ENCODE data around the gene CHRDL1.
A peak's percentile ranks its signal among the peaks of the same experiment; 100 is the strongest.
"Not testable (repeated sequence)": the region's sequence is repeated elsewhere in the genome, so short reads cannot be mapped to it uniquely, and the experiment has no call there.

The CHRDL1 gene

GRCh38 chrX:110741213-110741796, 54.3 kb downstream of the CHRDL1 start:
- DNase-seq: no peak

- no peak for DNase-seq
Observed at GRCh38 chrX:110734894-110735541, 60.6 kb downstream of the CHRDL1 start.

DNA sequence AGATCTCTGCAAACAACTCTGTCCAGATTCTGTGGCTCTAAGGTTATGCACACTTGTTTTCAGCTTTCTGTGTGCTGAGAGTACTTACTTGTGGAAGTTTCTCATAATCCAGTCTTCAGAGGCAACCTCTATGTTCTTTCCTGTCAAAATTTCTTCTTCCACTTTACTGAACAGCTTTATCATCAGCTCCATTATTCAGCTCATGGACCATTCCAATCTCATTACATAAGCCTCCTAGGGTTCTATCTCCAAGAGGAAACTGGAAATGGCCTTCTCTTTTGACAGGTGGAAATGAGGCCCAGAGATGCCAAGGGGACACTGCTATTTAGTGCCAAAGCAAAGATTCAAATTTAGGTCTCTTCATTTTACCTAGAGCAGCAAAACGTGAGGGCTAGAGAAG, 61.3 kb downstream of the CHRDL1 start:
- DNase-seq: no peak

DNA sequence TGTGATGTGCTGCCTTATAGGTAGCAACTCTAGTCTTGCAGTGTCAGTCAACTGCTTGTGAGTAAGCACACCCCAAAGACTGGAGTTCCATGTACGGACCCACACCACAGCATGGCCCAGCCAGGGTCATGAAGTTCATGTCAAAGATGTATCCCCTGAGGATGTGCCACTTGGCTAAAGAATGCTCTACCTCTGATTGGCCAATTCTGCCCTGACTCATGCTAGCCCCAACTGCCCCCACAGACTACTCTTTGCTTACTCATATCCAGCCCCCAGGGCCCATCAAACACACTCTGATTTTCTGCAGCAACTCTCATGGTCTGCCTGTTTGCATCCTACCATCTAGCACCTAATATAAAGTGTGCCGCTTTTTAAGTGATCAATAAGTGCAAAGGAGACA, 62.5 kb downstream of the CHRDL1 start:
- DNase-seq: no peak

DNA sequence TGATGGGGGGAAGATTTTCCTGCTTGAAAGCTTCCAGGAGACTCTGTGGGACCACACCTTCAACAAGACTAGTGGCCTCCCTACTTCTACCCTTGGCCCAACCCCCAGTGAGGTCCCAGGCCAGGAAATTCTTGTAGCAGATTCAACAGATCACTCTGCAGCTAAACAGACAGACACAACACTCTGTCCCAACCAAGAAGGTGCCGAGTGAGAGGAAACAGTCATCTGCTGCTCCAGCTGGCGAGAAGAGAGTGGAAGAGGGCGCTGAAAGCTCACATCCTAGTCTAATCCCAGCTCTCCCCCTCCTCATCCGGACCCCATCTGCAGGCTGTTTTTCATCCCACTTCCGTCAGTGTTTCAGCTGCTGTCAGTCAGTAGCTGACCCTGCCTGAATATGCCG, 63.4 kb downstream of the CHRDL1 start:
- DNase-seq: no peak

DNA sequence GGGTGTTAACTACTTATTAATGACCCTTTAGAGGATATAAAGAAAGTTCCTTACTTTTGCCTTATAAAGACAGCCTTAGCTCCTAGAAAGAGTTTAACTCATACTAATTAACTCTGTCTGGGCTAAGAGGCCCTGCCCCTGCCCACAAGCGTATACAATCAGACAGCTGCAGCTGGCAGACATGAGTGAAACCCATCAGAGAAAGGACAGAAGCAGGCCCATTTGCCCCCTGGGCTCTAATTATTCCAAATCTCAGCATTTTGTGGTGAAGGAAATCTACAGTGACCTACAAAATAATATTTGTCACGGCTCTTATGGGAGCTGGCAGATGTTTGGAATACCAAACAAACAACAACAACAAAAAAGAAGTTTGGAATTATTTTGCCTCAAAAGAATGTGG, 71.8 kb downstream of the CHRDL1 start:
- no peak for DNase-seq

DNA sequence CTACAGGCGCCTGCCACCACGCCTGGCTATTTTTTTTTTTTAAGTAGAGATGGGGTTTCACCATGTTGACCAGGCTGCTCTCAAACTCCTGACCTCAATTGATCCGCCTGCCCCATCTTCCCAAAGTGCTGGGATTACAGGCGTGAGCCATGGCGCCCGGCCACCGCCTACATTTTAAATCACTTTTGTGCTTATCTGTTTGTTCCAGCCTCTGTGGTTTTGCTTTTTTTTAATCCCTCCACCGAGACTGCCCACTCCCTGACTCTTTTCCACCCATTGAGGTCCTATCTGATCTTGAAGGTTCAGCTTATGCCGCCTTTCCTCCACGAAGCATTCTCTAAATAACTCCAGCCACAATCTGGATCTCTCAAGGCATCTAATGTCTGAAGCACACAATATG, 73.5 kb downstream of the CHRDL1 start:
- DNase-seq: no peak

GRCh38 chrX:110713666-110714065, 82.0 kb downstream of the CHRDL1 start:
- DNase-seq: no peak

- DNase-seq: no peak
Observed at GRCh38 chrX:110706446-110706845, 89.2 kb downstream of the CHRDL1 start.

- DNase-seq: peak in 1 of 2 experiments; percentile 12
Observed at GRCh38 chrX:110703641-110704040, 92.0 kb downstream of the CHRDL1 start.

DNA sequence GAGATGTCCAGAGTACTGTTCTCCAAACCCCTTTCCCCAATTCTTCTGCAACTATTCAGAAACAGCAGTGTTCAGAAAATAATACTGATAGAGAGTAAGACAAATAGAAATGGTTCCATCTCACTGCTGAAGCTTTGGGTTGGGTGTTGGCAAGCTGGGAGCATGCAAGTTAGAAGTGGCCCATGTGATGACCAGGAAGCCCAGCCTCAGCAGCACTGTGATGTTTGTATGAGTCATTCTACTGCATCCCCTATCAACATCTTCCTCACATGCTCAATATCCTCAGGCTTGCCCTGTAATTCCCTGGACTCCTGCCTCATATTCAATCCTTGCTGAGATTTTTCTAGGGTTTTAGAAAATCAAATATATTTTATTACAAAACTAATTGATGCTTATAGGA, 96.5 kb downstream of the CHRDL1 start:
- no peak for DNase-seq

DNA sequence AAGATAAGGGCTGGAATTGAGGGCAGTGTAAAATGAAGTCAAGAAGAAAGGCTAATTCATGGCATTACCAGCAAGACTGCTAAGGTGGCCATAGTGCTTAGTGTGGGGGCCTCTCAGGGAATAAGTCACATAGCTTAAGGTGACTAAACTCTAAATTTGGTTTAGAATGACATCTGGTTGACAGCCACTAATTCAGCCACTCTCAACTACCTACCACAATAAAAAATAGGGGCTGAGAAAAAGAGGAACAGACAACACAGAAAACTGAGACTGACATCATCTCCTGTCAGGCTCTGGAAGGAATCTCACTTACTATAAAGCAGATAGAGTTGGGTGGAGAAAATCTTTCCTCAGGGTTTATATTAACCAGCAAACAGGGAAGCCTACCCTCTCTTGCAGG, 96.9 kb downstream of the CHRDL1 start:
- no peak for DNase-seq

GRCh38 chrX:110692866-110693265, 102.8 kb downstream of the CHRDL1 start:
- no peak for DNase-seq

GRCh38 chrX:110691446-110691845, 104.2 kb downstream of the CHRDL1 start:
- no peak for DNase-seq

DNA sequence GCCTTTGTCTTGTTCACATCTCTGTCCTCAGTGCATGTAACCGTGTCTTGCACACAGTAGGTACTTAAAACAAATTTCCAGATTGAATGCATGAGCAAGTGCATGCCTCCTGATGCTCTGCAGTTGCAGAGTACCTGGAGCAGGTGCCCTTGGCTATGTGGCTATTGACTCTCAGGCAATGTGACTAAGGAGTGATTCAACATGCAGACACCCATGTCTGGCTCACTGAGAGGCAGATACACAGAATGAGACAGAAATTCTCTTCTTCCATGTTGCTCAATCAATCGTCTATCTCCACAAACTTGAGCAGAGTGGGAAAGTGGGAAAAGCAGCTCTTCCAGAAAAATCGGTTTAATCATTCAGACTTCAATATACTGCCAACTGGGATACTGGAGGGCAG, 111.0 kb downstream of the CHRDL1 start:
- DNase-seq: no peak

- DNase-seq: no peak
Observed at GRCh38 chrX:110683925-110684324, 111.7 kb downstream of the CHRDL1 start.

GRCh38 chrX:110678591-110678990, 117.0 kb downstream of the CHRDL1 start:
- DNase-seq: no peak

DNA sequence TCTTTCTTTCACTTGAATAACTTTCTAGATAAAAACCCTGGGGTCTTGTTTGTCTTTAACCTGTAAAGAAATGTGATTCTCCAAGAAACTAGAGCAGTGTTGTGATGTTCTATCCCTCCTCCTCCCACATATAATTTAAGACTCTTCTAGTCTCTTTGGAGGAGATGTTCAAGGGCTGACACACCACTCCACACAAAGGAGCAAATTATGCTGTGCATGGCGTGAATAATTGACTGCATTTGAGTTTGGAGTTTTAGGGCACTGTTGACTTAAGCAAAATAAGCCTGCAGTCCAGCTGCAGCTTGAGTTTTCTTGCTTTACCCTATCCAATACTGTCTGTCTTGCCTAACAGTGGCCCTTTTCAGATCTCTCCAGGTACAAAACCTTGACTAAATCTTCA, 119.7 kb downstream of the CHRDL1 start:
- peak in 1 of 2 experiments; percentile 23 for DNase-seq

DNA sequence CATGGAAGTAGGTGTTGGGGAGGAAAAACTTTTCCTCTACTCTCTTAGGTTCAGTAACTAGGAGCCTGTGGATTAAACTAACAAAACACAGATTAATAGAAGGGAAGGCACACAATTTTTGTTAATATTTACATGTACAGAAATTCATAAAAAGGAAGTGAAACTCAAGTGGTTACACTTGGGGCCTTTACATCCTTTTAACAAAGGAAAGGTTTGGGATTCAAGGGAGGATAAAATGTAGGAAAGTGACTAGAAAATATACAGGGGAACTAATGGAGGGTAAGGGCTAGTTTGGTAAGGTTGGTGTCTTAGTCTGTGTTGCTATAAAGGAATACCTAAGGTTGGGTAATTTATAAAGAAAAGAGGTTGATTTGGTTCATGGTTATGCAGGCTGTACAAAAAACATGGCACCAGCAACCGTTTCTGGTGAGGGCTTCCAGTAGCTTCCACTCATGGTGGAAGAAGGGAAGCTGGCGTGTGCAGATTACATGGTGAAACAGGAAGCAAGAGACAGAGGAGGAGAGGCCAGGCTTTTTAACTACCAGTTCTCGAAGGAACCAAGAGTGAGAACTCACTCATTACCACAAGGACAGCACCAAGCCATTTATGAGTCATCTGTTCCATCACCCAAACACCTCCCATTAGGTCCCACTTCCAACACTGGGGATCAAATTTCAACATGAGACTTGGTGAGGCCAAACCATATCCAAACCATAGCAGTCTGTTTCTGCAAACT, 124.4 kb downstream of the CHRDL1 start:
- no peak for DNase-seq

- DNase-seq: no peak
Observed at GRCh38 chrX:110669572-110669971, 126.0 kb downstream of the CHRDL1 start.

DNA sequence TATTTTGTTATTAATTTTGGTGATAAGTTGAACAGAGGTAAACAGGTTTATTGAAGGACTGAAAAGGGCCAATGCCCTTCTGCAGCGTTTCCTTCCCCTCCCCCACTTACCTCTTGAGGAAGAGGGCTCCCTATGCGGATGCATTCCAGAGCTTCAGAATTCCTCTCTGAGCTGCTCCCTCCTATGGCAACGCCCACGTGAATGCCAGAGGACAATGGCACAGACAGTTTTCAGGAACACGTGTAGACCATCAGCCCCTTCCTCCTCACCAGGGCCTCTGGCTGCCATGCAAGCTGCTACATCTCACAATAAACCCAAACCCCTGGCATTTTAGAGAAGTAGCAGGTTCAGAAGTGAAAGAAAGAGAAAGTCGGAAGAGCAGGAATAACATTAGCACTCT, 127.9 kb downstream of the CHRDL1 start:
- no peak for DNase-seq

- DNase-seq: peak; percentile 32 to 46
Observed at GRCh38 chrX:110665223-110666002, 130.2 kb downstream of the CHRDL1 start.

- no peak for DNase-seq
Observed at GRCh38 chrX:110657073-110657472, 138.5 kb downstream of the CHRDL1 start.

DNA sequence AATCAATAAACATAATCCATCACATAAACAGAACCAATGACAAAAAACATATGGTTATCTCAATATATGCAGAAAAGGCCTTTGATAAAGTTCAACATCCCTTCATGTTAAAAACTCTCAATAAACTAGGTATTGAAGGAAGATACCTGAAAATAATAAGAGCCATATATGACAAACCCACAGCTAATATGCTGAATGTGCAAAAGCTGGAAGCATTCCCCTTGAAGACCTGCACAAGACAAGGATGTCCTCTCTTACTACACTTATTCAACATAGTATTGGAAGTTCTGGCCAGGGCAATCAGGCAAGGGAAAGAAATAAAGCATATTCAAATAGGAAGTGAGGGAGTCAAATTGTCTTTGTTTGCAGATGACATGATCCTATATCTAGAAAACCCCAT, 141.3 kb downstream of the CHRDL1 start:
- DNase-seq: not testable (repeated sequence)
